H1 (cell line): Measurements from ENCODE around the gene TBX15. TPM values are rescaled to one million over a fixed set of nuclear protein-coding genes. Genes with fewer than 3 reads are reported as not detected.

Experiments used
- CTCF ChIA-PET: fragments of 300-600 bp; sonication (Branson Sonifier 250); formaldehyde crosslinking; loops from one replicate; lab custom pipeline; 2021; ENCODE audit not compliant: partially characterized antibody; lab: Charles Lee
- POLR2A ChIA-PET: fragments of 300-600 bp; sonication (Branson Sonifier 250); formaldehyde crosslinking; loops from one replicate; lab custom pipeline; 2021; ENCODE audit warnings: inconsistent platforms; ENCODE audit not compliant: partially characterized antibody; lab: Charles Lee
- DNase-seq, 2 experiments: peaks; one replicate each; pipeline versions ENCODE4 v3.0.0 to v3.0.0-alpha.2; 2010 to 2022; ENCODE audit warnings: low spot score in 2 of 2, low read depth in 1 of 2, mixed read lengths in 1 of 2
- FAIRE-seq: peaks from 2 replicates; lab custom pipeline; 2011; peaks lifted over from hg19 to GRCh38; lab: Jason Lieb, UNC
- H2AFZ ChIP-seq: 2 replicates; pipeline ENCODE4 v1.8.1; 2012; ENCODE audit warnings: low read length, inconsistent platforms
- H2AK5ac ChIP-seq: 2 replicates; pipeline ENCODE4 v1.6.1; 2013; ENCODE audit warnings: low read depth, low read length
- H2BK120ac ChIP-seq: replicated peaks from 2 replicates; pipeline ENCODE3; 2013; ENCODE audit warnings: low read depth, low read length, inconsistent platforms
- H2BK12ac ChIP-seq: 2 replicates; pipeline ENCODE4 v1.6.1; 2013; ENCODE audit warnings: low read depth, low read length
- H2BK15ac ChIP-seq: 2 replicates; pipeline ENCODE4 v1.6.1; 2013; ENCODE audit warnings: low read length
- H2BK20ac ChIP-seq: 2 replicates; pipeline ENCODE4 v1.6.1; 2013; ENCODE audit warnings: low read length
- H2BK5ac ChIP-seq: 2 replicates; pipeline ENCODE4 v1.6.1; 2013; ENCODE audit warnings: low read depth, low read length
- H3K14ac ChIP-seq: 2 replicates; pipeline ENCODE4 v1.6.1; 2013; ENCODE audit warnings: inconsistent platforms; ENCODE audit not compliant: insufficient read length
- H3K18ac ChIP-seq: 2 replicates; pipeline ENCODE4 v1.6.1; 2013; ENCODE audit warnings: low read length; ENCODE audit errors: extremely low read depth
- H3K23ac ChIP-seq: 2 replicates; pipeline ENCODE4 v1.6.1; 2013; ENCODE audit warnings: inconsistent platforms; ENCODE audit not compliant: insufficient read length
- H3K23me2 ChIP-seq: 2 replicates; pipeline ENCODE4 v1.6.1; 2013; ENCODE audit warnings: low read depth, low read length
- H3K27ac ChIP-seq: 2 replicates; pipeline ENCODE4 v1.6.1; 2011; ENCODE audit warnings: low read depth, low read length, inconsistent platforms
- H3K27me3 ChIP-seq, 4 experiments: replicated peaks in 1 of 4; 1 replicate in 1 of 4; 2 replicates in 3 of 4; pipeline versions ENCODE4 v1.6.1 to v1.8.1; 2011 to 2013; ENCODE audit warnings: low read length in 3 of 4, mild to moderate bottlenecking in 3 of 4, inconsistent platforms in 2 of 4, mixed read lengths in 2 of 4, moderate library complexity in 1 of 4; ENCODE audit not compliant: control insufficient read depth in 3 of 4, insufficient read depth in 3 of 4; ENCODE audit errors: extremely low read depth in 1 of 4
- H3K36me3 ChIP-seq, 4 experiments: 2 replicates each; pipeline versions ENCODE4 v1.6.1 to v1.8.1; 2011 to 2013; ENCODE audit warnings: mild to moderate bottlenecking in 4 of 4, low read length in 3 of 4, moderate library complexity in 2 of 4, control low read depth in 1 of 4, inconsistent platforms in 1 of 4; ENCODE audit not compliant: insufficient read depth in 4 of 4, control insufficient read depth in 2 of 4
- H3K4ac ChIP-seq: replicated peaks from 2 replicates; pipeline ENCODE3; 2013; ENCODE audit warnings: low read length, low read depth, mixed read lengths, inconsistent platforms; ENCODE audit not compliant: insufficient read length
- H3K4me1 ChIP-seq, 4 experiments: replicated peaks in 1 of 4; 1 replicate in 1 of 4; 2 replicates in 3 of 4; pipeline versions ENCODE4 v1.6.1 to v1.8.1; 2011 to 2013; ENCODE audit warnings: low read length in 3 of 4, inconsistent platforms in 2 of 4, mixed read lengths in 1 of 4; ENCODE audit not compliant: insufficient read depth in 4 of 4, control insufficient read depth in 3 of 4
- H3K4me2 ChIP-seq, 2 experiments: 2 replicates each; pipeline versions ENCODE4 v1.6.1 to v1.8.1; 2011 to 2013; ENCODE audit warnings: low read depth in 2 of 2, low read length in 2 of 2, control low read depth in 1 of 2, inconsistent platforms in 1 of 2, mild to moderate bottlenecking in 1 of 2; ENCODE audit not compliant: insufficient read depth in 1 of 2
- H3K4me3 ChIP-seq, 4 experiments: fragments of 200-600, 300-600 bp in 1 of 4; sonication (generic), shearing (Covaris generic), sonication (Bioruptor Twin) in 1 of 4; 2 replicates each; pipeline versions ENCODE4 v1.5.1 to v1.8.1; 2011 to 2016; ENCODE audit warnings: low read length in 4 of 4, low read depth in 3 of 4, control low read depth in 2 of 4, inconsistent platforms in 2 of 4, mild to moderate bottlenecking in 2 of 4, mixed read lengths in 1 of 4, moderate library complexity in 1 of 4; ENCODE audit not compliant: insufficient read depth in 2 of 4; ENCODE audit errors: extremely low read depth in 1 of 4
- H3K56ac ChIP-seq: replicated peaks from 2 replicates; pipeline ENCODE3; 2013; ENCODE audit warnings: low read depth, mild to moderate bottlenecking, mixed read lengths, low read length, inconsistent platforms; ENCODE audit not compliant: insufficient read length
- H3K79me1 ChIP-seq: 2 replicates; pipeline ENCODE4 v1.6.1; 2013; ENCODE audit warnings: low read depth, low read length, control low read depth
- H3K79me2 ChIP-seq, 2 experiments: 2 replicates each; pipeline versions ENCODE4 v1.6.1 to v1.8.1; 2012 to 2013; ENCODE audit warnings: low read length in 2 of 2, mild to moderate bottlenecking in 2 of 2, inconsistent platforms in 1 of 2; ENCODE audit not compliant: insufficient read depth in 2 of 2, control insufficient read depth in 1 of 2
- H3K9ac ChIP-seq, 4 experiments: replicated peaks in 1 of 4; 1 replicate in 1 of 4; 2 replicates in 3 of 4; pipeline versions ENCODE4 v1.6.1 to v1.8.1; 2011 to 2013; ENCODE audit warnings: low read depth in 3 of 4, low read length in 3 of 4, control low read depth in 2 of 4, mild to moderate bottlenecking in 2 of 4, moderate library complexity in 2 of 4, inconsistent platforms in 1 of 4; ENCODE audit errors: extremely low read depth in 1 of 4
- H3K9me3 ChIP-seq, 2 experiments: 2 replicates each; pipeline versions ENCODE4 v1.6.1 to v1.8.1; 2012 to 2013; ENCODE audit warnings: mild to moderate bottlenecking in 2 of 2, moderate library complexity in 2 of 2, control low read depth in 1 of 2, inconsistent platforms in 1 of 2, low read depth in 1 of 2, low read length in 1 of 2, mixed read lengths in 1 of 2; ENCODE audit not compliant: insufficient read depth in 2 of 2
- H4K20me1 ChIP-seq, 2 experiments: replicated peaks in 1 of 2; 2 replicates each; pipeline versions ENCODE3 to v1.8.1; 2011 to 2013; ENCODE audit warnings: inconsistent platforms in 2 of 2, low read length in 2 of 2, mild to moderate bottlenecking in 1 of 2; ENCODE audit not compliant: insufficient read depth in 2 of 2, control insufficient read depth in 1 of 2
- H4K5ac ChIP-seq: 2 replicates; pipeline ENCODE4 v1.6.1; 2013; ENCODE audit warnings: low read length, low read depth, mixed read lengths, inconsistent platforms; ENCODE audit not compliant: insufficient read length
- H4K8ac ChIP-seq: 2 replicates; pipeline ENCODE4 v1.8.0; 2013; ENCODE audit warnings: mild to moderate bottlenecking, moderate library complexity, low read length, inconsistent platforms; ENCODE audit not compliant: insufficient read depth; ENCODE audit errors: extremely low read depth
- H4K91ac ChIP-seq: replicated peaks from 2 replicates; pipeline ENCODE3; 2013; ENCODE audit warnings: low read length, mixed read lengths, inconsistent platforms; ENCODE audit not compliant: insufficient read length
- CREB1 ChIP-seq: IDR thresholded peaks from 2 replicates; pipeline ENCODE4 v1.6.1; 2012; ENCODE audit warnings: inconsistent platforms
- GTF2F1 ChIP-seq: IDR thresholded peaks from 2 replicates; pipeline ENCODE4 v1.6.1; 2012; ENCODE audit warnings: low read depth, low read length, improper control_type of control experiment, borderline replicate concordance
- MAFK ChIP-seq: IDR thresholded peaks from 2 replicates; pipeline ENCODE4 v1.6.1; 2012; ENCODE audit warnings: low read depth, mild to moderate bottlenecking, improper control_type of control experiment, low read length
- NANOG ChIP-seq: IDR thresholded peaks from 2 replicates; pipeline ENCODE4 v1.6.1; 2011; ENCODE audit warnings: low read length, low read depth, mild to moderate bottlenecking, inconsistent platforms; ENCODE audit not compliant: insufficient read depth, poor library complexity, severe bottlenecking
- SIN3A ChIP-seq, 2 experiments: IDR thresholded peaks in 1 of 2; conservative IDR thresholded peaks in 1 of 2; 2 replicates each; pipeline ENCODE4 v1.6.1; 2011 to 2012; ENCODE audit warnings: low read length in 2 of 2, improper control_type of control experiment in 1 of 2, low read depth in 1 of 2, mild to moderate bottlenecking in 1 of 2
- WGBS, 2 experiments: shearing (Covaris generic) in 1 of 2; methylation state at CpG; one replicate each; pipeline versions ENCODE4 v1.1.6 to v1.1.7; 2013 to 2015; ENCODE audit warnings: low lambda C conversion rate in 2 of 2, mixed read lengths in 2 of 2, inconsistent platforms in 1 of 2, low coverage in 1 of 2, missing lambda C conversion rate in 1 of 2; ENCODE audit not compliant: insufficient replicate concordance in 2 of 2, insufficient coverage in 1 of 2, insufficient read length in 1 of 2; ENCODE audit errors: extremely low coverage in 1 of 2, missing lambda C conversion rate in 1 of 2; 5-methylcytosine and 5-hydroxymethylcytosine counted together
- polyA plus RNA-seq, 7 experiments: library from polyadenylated mRNA; depleted of rRNA in 3 of 7; stranded (reverse) in 5 of 7; unstranded in 2 of 7; fragments of >200 nt in 5 of 7; fragments of 200-250 nt in 2 of 7; gene quantifications; 1 replicate in 5 of 7; 2 replicates in 1 of 7; 4 replicates in 1 of 7; pipeline versions ENCODE4 v1.2.1 to v1.2.3, GENCODE V29; 2011 to 2013; ENCODE audit warnings: missing spikeins in 2 of 7, mixed read lengths in 2 of 7
- total RNA-seq: library from RNA; stranded (reverse); fragmentation: NEBNext Ultra II Directional; extraction: Animal tissue kit (Norgen Biotek cat#: 25700); gene quantifications from 2 replicates; pipeline ENCODE4 v1.2.1, GENCODE V29; 2021

The TBX15 gene
- total and polyA plus RNA-seq, 2 of the 8 experiments (the other 6 are each of a cell fraction or from before 2014, with no cell fraction given), result 0.14 to 0.24 TPM

- H4K5ac ChIP-seq, result no peak overlapping the region
- H3K18ac ChIP-seq, result no peak overlapping the region
- TF ChIP-seq CREB1, result no peak
- TF ChIP-seq SIN3A (conservative IDR thresholded peaks at IDR 0.05 in 1 of 2, IDR thresholded peaks at IDR 0.05 in 1 of 2; ENCODE audit: low read depth in 1 of 2, low read length in 2 of 2), result no peak
- TF ChIP-seq NANOG, result no peak
- TF ChIP-seq MAFK, result no peak
- no peak for TF ChIP-seq GTF2F1
- H2BK5ac ChIP-seq, result no peak overlapping the region
- H3K56ac ChIP-seq, result no peak overlapping the region
- H3K27me3 ChIP-seq, result no peaks in the 10 kb centered on the region
- H3K4me3 ChIP-seq, result no peak overlapping the region
- peak overlapping the region; percentile 47; the same call in 1 of the 2 replicates for H2BK15ac ChIP-seq
- no peak overlapping the region for H2AK5ac ChIP-seq
- CTCF ChIA-PET, result no interaction called here
- H3K9ac ChIP-seq, result no peak overlapping the region
- DNase-seq (no peak), FAIRE-seq (no peak)
- WGBS, 2 experiments, result 82% methylated on average over 2 of the region's 2 CpGs; no CpG with 5 or more reads in 1 of the 2 experiments
- no peak overlapping the region for H3K4me2 ChIP-seq
- peaks cover 3% of the 10 kb centered on the region; the same call in 1 of the 2 replicates for H3K23me2 ChIP-seq
- H4K8ac ChIP-seq, result no peak overlapping the region
- no peaks in the 10 kb centered on the region for H3K79me1 ChIP-seq
- POLR2A ChIA-PET, result no interaction called here
- H4K20me1 ChIP-seq, result no peaks in the 10 kb centered on the region
- H3K36me3 ChIP-seq, result no peaks in the 10 kb centered on the region
- no peaks in the 10 kb centered on the region for H3K9me3 ChIP-seq
- no peak overlapping the region for H3K23ac ChIP-seq
- H3K4me1 ChIP-seq, result no peaks in the 10 kb centered on the region
- no peak overlapping the region for H3K14ac ChIP-seq
- no peak overlapping the region for H3K27ac ChIP-seq
- H2BK12ac ChIP-seq, result no peak overlapping the region
- no peak overlapping the region for H2AFZ ChIP-seq
- H3K4ac ChIP-seq, result no peak overlapping the region
- H3K79me2 ChIP-seq, result no peaks in the 10 kb centered on the region
- H4K91ac ChIP-seq, result no peak overlapping the region
- H2BK120ac ChIP-seq, result no peak overlapping the region
- no peak overlapping the region for H2BK20ac ChIP-seq
Observed at GRCh38 chr1:118911571-118911970, 76.6 kb downstream of the TBX15 start.
